GM21515 (cell line): ENCODE measurements around the gene ABCB6.

Source experiments
- ATAC-seq: cut with Tn5 transposase; IDR thresholded peaks from one replicate; pipeline ENCODE4 v1.9.1; 2021; ENCODE audit not compliant: unreplicated experiment

The ABCB6 gene

GRCh38 chr2:219245899-219246230, 27.1 kb upstream of the ABCB6 start:
- ATAC-seq: peak; percentile 1

- peak; percentile 69 for ATAC-seq
Observed at GRCh38 chr2:219245148-219245898, 26.6 kb upstream of the ABCB6 start, which contains the start of the genes GLB1L and STK16. Gene GLB1L, minus strand, starts transcription at chr2:219245444. Its CDS starts 1,871 bp downstream, at chr2:219243573. Gene STK16, plus strand, starts transcription at chr2:219245479. Its CDS starts 521 bp downstream, at chr2:219246000.

GRCh38 chr2:219244789-219245147, 26.0 kb upstream of the ABCB6 start:
- no peak for ATAC-seq

- ATAC-seq: no peak
Observed at GRCh38 chr2:219243291-219243761, 24.6 kb upstream of the ABCB6 start.

- ATAC-seq: no peak
Observed at GRCh38 chr2:219234331-219234730, 15.6 kb upstream of the ABCB6 start.

GRCh38 chr2:219230059-219230540, 11.3 kb upstream of the ABCB6 start:
- peak; percentile 22 for ATAC-seq

- ATAC-seq: peak; percentile 97
Observed at GRCh38 chr2:219229305-219230058, 10.7 kb upstream of the ABCB6 start, which contains the start of the genes ANKZF1 and ATG9A. Gene ANKZF1, plus strand, starts transcription at chr2:219229806. Its CDS starts 452 bp downstream, at chr2:219230258. Gene ATG9A, minus strand, starts transcription at chr2:219229636. Its CDS starts 1,612 bp downstream, at chr2:219228024.

GRCh38 chr2:219228911-219229304, 10.2 kb upstream of the ABCB6 start:
- ATAC-seq: no peak

GRCh38 chr2:219228041-219228910, 9.5 kb upstream of the ABCB6 start:
- ATAC-seq: peak; percentile 0

- no peak for ATAC-seq
Observed at GRCh38 chr2:219225350-219225749, 6.6 kb upstream of the ABCB6 start.

GRCh38 chr2:219223831-219224610, 5.3 kb upstream of the ABCB6 start:
- ATAC-seq: no peak

GRCh38 chr2:219221957-219222518, 3.3 kb upstream of the ABCB6 start:
- ATAC-seq: no peak

- ATAC-seq: no peak
Observed at GRCh38 chr2:219220652-219221402, 2.1 kb upstream of the ABCB6 start.

- no peak for ATAC-seq
Observed at GRCh38 chr2:219219784-219220532, 1.2 kb upstream of the ABCB6 start.

- ATAC-seq: peak; percentile 25
Observed at GRCh38 chr2:219218217-219218731, 484 bp downstream of the ABCB6 start.

- ATAC-seq: no peak
Observed at GRCh38 chr2:219216535-219216915, 2.2 kb downstream of the ABCB6 start.

- no peak for ATAC-seq
Observed at GRCh38 chr2:219215871-219216534, 2.8 kb downstream of the ABCB6 start.

- no peak for ATAC-seq
Observed at GRCh38 chr2:219214786-219215185, 4.0 kb downstream of the ABCB6 start.
